A549 (cell line): Measurements from ENCODE around the gene CNTNAP2.

Experiments
- GATA3 ChIP-seq: IDR thresholded peaks from 2 replicates; pipeline ENCODE4 v1.6.1; 2012; ENCODE audit warnings: borderline replicate concordance
- JUN ChIP-seq, 2 experiments: fragments of >200 bp; sonication (Bioruptor Twin); formaldehyde crosslinking; IDR thresholded peaks; 2 replicates in 1 of 2; 3 replicates in 1 of 2; pipeline ENCODE4 v1.6.1; 2016 to 2017
- POLR2A ChIP-seq: IDR thresholded peaks from 2 replicates; pipeline ENCODE4 v1.6.1; 2012; ENCODE audit warnings: mild to moderate bottlenecking, low read length
- RARB ChIP-seq: fragments of 250-450 bp; sonication (Bioruptor Pico); IDR thresholded peaks from 2 replicates; pipeline ENCODE4 v1.8.0; 2021; ENCODE audit warnings: mild to moderate bottlenecking, moderate library complexity
- TF ChIP-seq, protein P1 (sequence below): fragments of 450-650 bp; IDR thresholded peaks from 2 replicates; pipeline ENCODE4 v1.6.1; 2014; ENCODE audit warnings: antibody characterized with exemption
- TF ChIP-seq, protein P2 (sequence below): fragments of >200 bp; sonication (Bioruptor Twin); formaldehyde crosslinking; IDR thresholded peaks from 3 replicates; pipeline ENCODE4 v1.5.1; 2016
- TF ChIP-seq, protein P3 (sequence below): IDR thresholded peaks from 2 replicates; pipeline ENCODE4 v1.6.1; 2012

DNA sequence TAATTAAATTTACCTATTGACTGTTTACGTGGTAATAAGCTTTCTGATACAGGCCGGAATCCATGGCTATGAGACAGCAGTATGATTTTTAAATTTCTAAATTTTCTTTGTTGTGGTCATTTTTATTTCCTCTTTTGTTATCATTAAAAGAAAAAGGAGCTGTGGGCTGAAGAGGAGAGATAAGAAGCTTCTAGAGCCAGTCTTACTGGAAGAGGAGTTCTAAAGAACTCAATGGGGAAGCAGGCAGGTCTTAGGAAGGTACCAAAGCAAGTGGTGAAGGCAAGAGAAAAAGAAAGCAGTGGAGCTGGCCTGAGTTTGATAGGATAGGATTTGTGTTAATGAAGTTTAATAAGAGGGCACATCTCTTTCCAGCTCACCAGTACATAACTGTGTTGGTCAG lies 1187.8 kb downstream of the CNTNAP2 start:
- TF ChIP-seq JUN (IDR thresholded peaks at IDR 0.05) (no peak), GATA3 (no peak), POLR2A (no peak), RARB (CRISPR knock-in tag) (no peak)
- TF ChIP-seq, protein P1, sequence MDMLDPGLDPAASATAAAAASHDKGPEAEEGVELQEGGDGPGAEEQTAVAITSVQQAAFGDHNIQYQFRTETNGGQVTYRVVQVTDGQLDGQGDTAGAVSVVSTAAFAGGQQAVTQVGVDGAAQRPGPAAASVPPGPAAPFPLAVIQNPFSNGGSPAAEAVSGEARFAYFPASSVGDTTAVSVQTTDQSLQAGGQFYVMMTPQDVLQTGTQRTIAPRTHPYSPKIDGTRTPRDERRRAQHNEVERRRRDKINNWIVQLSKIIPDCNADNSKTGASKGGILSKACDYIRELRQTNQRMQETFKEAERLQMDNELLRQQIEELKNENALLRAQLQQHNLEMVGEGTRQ: no peak
- TF ChIP-seq, protein P2, sequence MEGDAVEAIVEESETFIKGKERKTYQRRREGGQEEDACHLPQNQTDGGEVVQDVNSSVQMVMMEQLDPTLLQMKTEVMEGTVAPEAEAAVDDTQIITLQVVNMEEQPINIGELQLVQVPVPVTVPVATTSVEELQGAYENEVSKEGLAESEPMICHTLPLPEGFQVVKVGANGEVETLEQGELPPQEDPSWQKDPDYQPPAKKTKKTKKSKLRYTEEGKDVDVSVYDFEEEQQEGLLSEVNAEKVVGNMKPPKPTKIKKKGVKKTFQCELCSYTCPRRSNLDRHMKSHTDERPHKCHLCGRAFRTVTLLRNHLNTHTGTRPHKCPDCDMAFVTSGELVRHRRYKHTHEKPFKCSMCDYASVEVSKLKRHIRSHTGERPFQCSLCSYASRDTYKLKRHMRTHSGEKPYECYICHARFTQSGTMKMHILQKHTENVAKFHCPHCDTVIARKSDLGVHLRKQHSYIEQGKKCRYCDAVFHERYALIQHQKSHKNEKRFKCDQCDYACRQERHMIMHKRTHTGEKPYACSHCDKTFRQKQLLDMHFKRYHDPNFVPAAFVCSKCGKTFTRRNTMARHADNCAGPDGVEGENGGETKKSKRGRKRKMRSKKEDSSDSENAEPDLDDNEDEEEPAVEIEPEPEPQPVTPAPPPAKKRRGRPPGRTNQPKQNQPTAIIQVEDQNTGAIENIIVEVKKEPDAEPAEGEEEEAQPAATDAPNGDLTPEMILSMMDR: no peak
- TF ChIP-seq, protein P3, sequence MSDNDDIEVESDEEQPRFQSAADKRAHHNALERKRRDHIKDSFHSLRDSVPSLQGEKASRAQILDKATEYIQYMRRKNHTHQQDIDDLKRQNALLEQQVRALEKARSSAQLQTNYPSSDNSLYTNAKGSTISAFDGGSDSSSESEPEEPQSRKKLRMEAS: no peak
